RWPE1 (cell line): ENCODE measurements around the gene LZTS3.
"Not testable (repeated sequence)": the region's sequence is repeated elsewhere in the genome, so short reads cannot be mapped to it uniquely, and the experiment has no call there.

ENCODE experiments used
- CTCF ChIA-PET: fragments of 350-600 bp; sonication (Branson Sonifier 250); formaldehyde crosslinking; extraction: SDS; loops from one replicate; lab custom pipeline; 2021; lab: Yijun Ruan, JAX
- POLR2A ChIA-PET: fragments of 400-600 bp; formaldehyde crosslinking; extraction: SDS; loops from one replicate; lab custom pipeline; 2020; ENCODE audit warnings: antibody characterized with exemption; ENCODE audit not compliant: low non-redundant PET; lab: Yijun Ruan, JAX
- DNase-seq: peaks from one replicate; pipeline ENCODE4 v3.0.0; 2012; ENCODE audit warnings: low spot score
- H3K27ac ChIP-seq: fragments of 450-650 bp; 2 replicates; pipeline ENCODE4 v1.5.1; 2017
- CTCF ChIP-seq: fragments of 450-650 bp; conservative IDR thresholded peaks from 2 replicates; pipeline ENCODE4 v1.5.1; 2017; ENCODE audit warnings: low read depth, mild to moderate bottlenecking

LZTS3 gene

GRCh38 chr20:3129094-3129493, 44.3 kb downstream of the LZTS3 start:
- CTCF ChIA-PET, result interaction anchor here (0.6 kb wide), 2 partner anchors 28 to 76 kb away, joined by 3 to 4 read pairs; no protein-coding TSS in a partner anchor
- POLR2A ChIA-PET, result no interaction called here
- no peak for DNase-seq
- no peak overlapping the region for H3K27ac ChIP-seq
- no peak for TF ChIP-seq CTCF

GRCh38 chr20:3128275-3128984, 44.9 kb downstream of the LZTS3 start:
- POLR2A ChIA-PET, result no interaction called here
- CTCF ChIA-PET, result interaction anchor here (0.6 kb wide), 1 partner anchor 29 kb away, joined by 4 read pairs; no protein-coding TSS in a partner anchor
- no peak overlapping the region for H3K27ac ChIP-seq
- DNase-seq, result no peak
- no peak for TF ChIP-seq CTCF

GRCh38 chr20:3126527-3126859, 46.9 kb downstream of the LZTS3 start:
- no peak overlapping the region for H3K27ac ChIP-seq
- TF ChIP-seq CTCF, result no peak
- POLR2A ChIA-PET, result no interaction called here
- DNase-seq, result no peak
- CTCF ChIA-PET, result no interaction called here

GRCh38 chr20:3125776-3126526, 47.4 kb downstream of the LZTS3 start:
- POLR2A ChIA-PET, DNase-seq, H3K27ac ChIP-seq, CTCF ChIA-PET: not testable (repeated sequence)

- DNase-seq, POLR2A ChIA-PET, CTCF ChIA-PET: not testable (repeated sequence)
- peak overlapping the region; percentile 81 for H3K27ac ChIP-seq
Observed at GRCh38 chr20:3124773-3125560, 48.4 kb downstream of the LZTS3 start.

GRCh38 chr20:3124163-3124562, 49.2 kb downstream of the LZTS3 start:
- H3K27ac ChIP-seq, result peak overlapping the region; percentile 81
- CTCF ChIA-PET, DNase-seq, POLR2A ChIA-PET: not testable (repeated sequence)

GRCh38 chr20:3123542-3123941, 49.8 kb downstream of the LZTS3 start:
- ChIA-PET POLR2A (no interaction called here), CTCF (interaction anchor here (0.6 kb wide), 1 partner anchor 202 kb away, joined by 7 read pairs; no protein-coding TSS in a partner anchor)
- no peak for DNase-seq

More at GRCh38 chr20:3123542-3123941, 49.8 kb downstream of the LZTS3 start:
- peak overlapping the region; percentile 81 for H3K27ac ChIP-seq
- TF ChIP-seq CTCF, result no peak
